ENCODE results near the gene CDC45. TPM values are rescaled to one million over a fixed set of nuclear protein-coding genes. Genes with fewer than 3 reads are reported as not detected.

Gene CDC45
- total RNA-seq, 4 donors from 2014 or later: 3.2 to 28.9 (median 7.5) TPM; not detected in 1

- no peak for DNase-seq
- peaks cover 0 to 44% (median 0%) of the 10 kb centered on the region in 3 donors for H3K36me3 ChIP-seq
- no peak overlapping the region for H3K4me3 ChIP-seq
- no peaks in the 10 kb centered on the region for H3K9me3 ChIP-seq
- TF ChIP-seq CTCF (IDR thresholded peaks at IDR 0.05) (no peak), POLR2A (IDR thresholded peaks at IDR 0.05) (no peak)
- no peak overlapping the region for H3K27ac ChIP-seq
- peaks cover 0 to 21% (median 6%) of the 10 kb centered on the region in 4 donors for H3K4me1 ChIP-seq
- H3K27me3 ChIP-seq: no peaks in the 10 kb centered on the region
Observed at GRCh38 chr22:19476023-19476422, 3.7 kb upstream of the CDC45 start.

GRCh38 chr22:19477321-19478044, 2.2 kb upstream of the CDC45 start:
- DNase-seq: no peak
- Histone ChIP-seq H3K4me3 (peak overlapping the region; percentile 76 to 93 (median 82)), H3K4me1 (peaks cover 0 to 21% (median 6%) of the 10 kb centered on the region in 4 donors), H3K27ac (peak overlapping the region; percentile 85 to 96 (median 92)), H3K27me3 (no peaks in the 10 kb centered on the region), H3K9me3 (no peaks in the 10 kb centered on the region), H3K36me3 (peaks cover 0 to 29% (median 0%) of the 10 kb centered on the region in 3 donors)
- TF ChIP-seq CTCF (IDR thresholded peaks at IDR 0.05) (peak in 3 of 6 experiments; percentile 2 to 12 (median 8)), POLR2A (IDR thresholded peaks at IDR 0.05) (no peak)

- H3K4me1 ChIP-seq: peaks cover 0 to 21% (median 6%) of the 10 kb centered on the region in 4 donors
- H3K27me3 ChIP-seq: no peaks in the 10 kb centered on the region
- no peak for DNase-seq
- TF ChIP-seq CTCF (IDR thresholded peaks at IDR 0.05) (no peak), POLR2A (IDR thresholded peaks at IDR 0.05) (no peak)
- peak overlapping the region; percentile 85 to 96 (median 92) for H3K27ac ChIP-seq
- peaks cover 0 to 21% (median 0%) of the 10 kb centered on the region in 3 donors for H3K36me3 ChIP-seq
- H3K4me3 ChIP-seq: peak overlapping the region; percentile 76 to 93 (median 82)
- H3K9me3 ChIP-seq: no peaks in the 10 kb centered on the region
Observed at GRCh38 chr22:19478045-19478900, 1.4 kb upstream of the CDC45 start.

GRCh38 chr22:19478901-19479354, 792 bp upstream of the CDC45 start, which contains the start of gene UFD1:
Gene UFD1 (minus strand): TSS chr22:19479193. CDS start chr22:19479085, 108 bp downstream.
- peak within 1 kb of the TSS; percentile 76 to 93 (median 82) for H3K4me3 ChIP-seq
- peak; percentile 64 to 90 (median 90) for DNase-seq
- peak in 1 of 2 donors; percentile 53 for TF ChIP-seq POLR2A (IDR thresholded peaks at IDR 0.05)
- TF ChIP-seq CTCF (IDR thresholded peaks at IDR 0.05): peak in 1 of 6 experiments; percentile 7
- H3K9me3 ChIP-seq: no peaks in the 10 kb centered on the region
- peak within 1 kb of the TSS; percentile 85 to 96 (median 92) for H3K27ac ChIP-seq
- H3K4me1 ChIP-seq: peaks cover 0 to 21% (median 6%) of the 10 kb centered on the region in 4 donors
- no peaks in the 10 kb centered on the region for H3K27me3 ChIP-seq
- H3K36me3 ChIP-seq: peaks cover 0 to 15% (median 0%) of the 10 kb centered on the region in 3 donors

GRCh38 chr22:19480173-19480568, 451 bp downstream of the CDC45 start:
- Histone ChIP-seq H3K36me3 (peaks cover 0 to 2% (median 0%) of the 10 kb centered on the region in 3 donors), H3K4me3 (peak overlapping the region; percentile 76 to 93 (median 82)), H3K27ac (peak overlapping the region in 1 of 4 donors; percentile 85), H3K27me3 (no peaks in the 10 kb centered on the region), H3K4me1 (peaks cover 0 to 21% (median 6%) of the 10 kb centered on the region in 4 donors), H3K9me3 (no peaks in the 10 kb centered on the region)
- no peak for DNase-seq
- TF ChIP-seq POLR2A (IDR thresholded peaks at IDR 0.05) (no peak), CTCF (IDR thresholded peaks at IDR 0.05) (no peak)
